ENCODE data around the gene UBE3C. TPM values are rescaled to one million over a fixed set of nuclear protein-coding genes. Genes with fewer than 3 reads are reported as not detected.

The UBE3C gene
- total RNA-seq, 1 experiment from 2014 or later = 84.8 TPM

DNA sequence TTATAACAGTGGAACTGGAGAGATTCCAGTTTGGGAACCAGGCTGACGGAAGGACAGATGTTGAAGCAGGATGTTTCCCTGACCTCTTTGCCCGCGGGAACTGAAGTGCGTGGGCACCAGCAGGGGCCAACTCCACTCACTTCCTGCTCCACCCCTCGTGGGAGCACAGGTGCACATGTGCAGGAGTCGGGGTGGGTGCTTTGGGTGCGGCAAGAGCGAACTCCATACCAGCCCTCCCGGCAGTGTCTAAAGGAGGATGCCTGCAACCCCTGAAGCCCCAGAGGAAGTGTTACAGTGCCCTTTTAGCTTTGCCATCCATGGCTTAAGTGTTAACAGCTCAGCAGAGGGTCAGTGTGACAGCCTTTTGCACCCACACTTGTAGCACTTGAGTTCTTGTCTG lies 27.4 kb upstream of the UBE3C start:
- Histone ChIP-seq H3K9ac (ENCODE audit: low read length) (no peak overlapping the region), H3K9me3 (ENCODE audit: low read length) (no peaks in the 10 kb centered on the region), H3K9me2 (replicated peaks; ENCODE audit: insufficient read depth, low read length) (no peaks in the 10 kb centered on the region), H3K27ac (ENCODE audit: low read length) (no peak overlapping the region), H2AFZ (ENCODE audit: low read length) (no peak overlapping the region), H3K4me1 (ENCODE audit: low read length) (no peaks in the 10 kb centered on the region), H3K79me2 (ENCODE audit: low read length) (no peaks in the 10 kb centered on the region), H3K4me2 (ENCODE audit: low read depth, low read length, poor library complexity, severe bottlenecking) (no peak overlapping the region), H3K27me3 (ENCODE audit: low read length) (peaks cover 3% of the 10 kb centered on the region; the same call in 1 of the 2 replicates), H3K36me3 (ENCODE audit: insufficient read depth, low read length) (no peaks in the 10 kb centered on the region), H4K20me1 (ENCODE audit: insufficient read depth, low read depth, low read length) (no peaks in the 10 kb centered on the region), H3K4me3 (ENCODE audit: low read length) (no peak overlapping the region)
- no peak for DNase-seq

DNA sequence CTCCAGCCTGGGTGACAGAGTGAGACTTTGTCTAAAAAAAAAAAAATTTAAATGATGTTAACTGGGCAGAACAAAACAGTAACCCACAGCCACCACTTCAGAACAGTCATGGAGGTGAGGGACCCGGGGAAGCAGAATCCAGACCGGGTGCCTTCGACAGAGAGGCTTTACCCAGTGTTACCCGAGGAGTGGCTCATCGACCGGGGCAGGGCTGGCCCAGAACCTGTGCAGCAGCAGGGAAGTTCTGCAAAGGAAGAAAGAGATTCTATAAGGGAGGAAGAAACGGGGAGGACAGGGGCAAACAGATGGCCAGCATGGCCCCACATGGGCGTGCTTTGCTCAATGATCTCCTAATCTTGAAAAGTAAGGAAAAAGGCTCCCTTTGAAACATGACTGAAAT lies 26.0 kb upstream of the UBE3C start:
- no peak overlapping the region for H3K4me2 ChIP-seq (ENCODE audit: low read depth, low read length, poor library complexity, severe bottlenecking)
- DNase-seq = no peak
- no peaks in the 10 kb centered on the region for H3K36me3 ChIP-seq (ENCODE audit: insufficient read depth, low read length)
- H4K20me1 ChIP-seq (ENCODE audit: insufficient read depth, low read depth, low read length) = no peaks in the 10 kb centered on the region
- H3K4me3 ChIP-seq (ENCODE audit: low read length) = no peak overlapping the region
- H3K4me1 ChIP-seq (ENCODE audit: low read length) = no peaks in the 10 kb centered on the region
- no peaks in the 10 kb centered on the region for H3K27me3 ChIP-seq (ENCODE audit: low read length)
- no peak overlapping the region for H3K27ac ChIP-seq (ENCODE audit: low read length)
- no peak overlapping the region for H2AFZ ChIP-seq (ENCODE audit: low read length)
- no peak overlapping the region for H3K9ac ChIP-seq (ENCODE audit: low read length)
- H3K79me2 ChIP-seq (ENCODE audit: low read length) = no peaks in the 10 kb centered on the region
- H3K9me3 ChIP-seq (ENCODE audit: low read length) = peaks cover 3% of the 10 kb centered on the region
- H3K9me2 ChIP-seq (replicated peaks; ENCODE audit: insufficient read depth, low read length) = no peaks in the 10 kb centered on the region

DNA sequence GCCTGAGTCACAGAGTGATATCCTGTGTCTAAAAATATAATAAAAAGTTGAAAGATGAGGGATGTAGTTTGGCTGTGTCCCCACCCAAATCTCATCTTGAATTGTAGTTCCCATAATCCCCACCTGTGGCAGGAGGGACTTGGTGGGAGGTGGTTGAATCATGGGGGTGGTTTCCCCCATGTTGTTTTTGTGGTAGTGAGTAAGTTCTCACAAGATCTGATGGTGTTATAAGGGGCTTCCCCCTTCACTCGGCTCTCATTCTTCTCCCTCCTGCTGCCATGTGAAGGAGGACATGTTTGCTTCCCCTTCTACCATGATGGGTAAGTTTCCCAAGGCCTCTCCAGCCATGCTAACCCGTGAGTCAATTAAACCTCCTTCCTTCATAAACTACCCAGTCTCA lies 25.1 kb upstream of the UBE3C start:
- no peak overlapping the region for H3K27ac ChIP-seq (ENCODE audit: low read length)
- no peak overlapping the region for H3K4me2 ChIP-seq (ENCODE audit: low read depth, low read length, poor library complexity, severe bottlenecking)
- no peaks in the 10 kb centered on the region for H3K79me2 ChIP-seq (ENCODE audit: low read length)
- DNase-seq = no peak
- no peak overlapping the region for H3K4me3 ChIP-seq (ENCODE audit: low read length)
- no peaks in the 10 kb centered on the region for H3K9me2 ChIP-seq (replicated peaks; ENCODE audit: insufficient read depth, low read length)
- no peak overlapping the region for H2AFZ ChIP-seq (ENCODE audit: low read length)
- H3K36me3 ChIP-seq (ENCODE audit: insufficient read depth, low read length) = no peaks in the 10 kb centered on the region
- H3K27me3 ChIP-seq (ENCODE audit: low read length) = no peaks in the 10 kb centered on the region
- no peak overlapping the region for H3K9ac ChIP-seq (ENCODE audit: low read length)
- H3K4me1 ChIP-seq (ENCODE audit: low read length) = no peaks in the 10 kb centered on the region
- no peaks in the 10 kb centered on the region for H4K20me1 ChIP-seq (ENCODE audit: insufficient read depth, low read depth, low read length)
- peaks cover 3% of the 10 kb centered on the region for H3K9me3 ChIP-seq (ENCODE audit: low read length)

DNA sequence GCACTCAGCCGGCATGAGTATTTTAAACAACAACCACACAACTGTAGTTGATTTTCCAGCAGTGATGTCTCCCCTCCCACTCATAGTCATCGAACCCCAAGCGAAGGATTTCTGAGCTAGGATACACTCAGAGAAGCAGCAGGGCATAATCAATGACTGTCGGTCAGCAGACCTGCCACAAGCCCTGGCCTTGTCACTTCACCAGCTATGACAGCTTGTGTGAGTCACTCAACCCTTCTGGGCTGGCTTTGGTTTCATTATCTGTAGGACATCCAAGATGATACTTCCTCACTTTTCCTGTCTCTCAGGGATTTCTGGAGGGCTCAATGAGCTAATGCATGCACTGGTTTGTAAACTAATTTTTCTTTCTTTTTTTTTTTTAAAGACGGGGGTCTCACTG lies 22.0 kb upstream of the UBE3C start:
- H3K9ac ChIP-seq (ENCODE audit: low read length) = no peak overlapping the region
- no peaks in the 10 kb centered on the region for H4K20me1 ChIP-seq (ENCODE audit: insufficient read depth, low read depth, low read length)
- no peak overlapping the region for H2AFZ ChIP-seq (ENCODE audit: low read length)
- H3K27ac ChIP-seq (ENCODE audit: low read length) = no peak overlapping the region
- H3K27me3 ChIP-seq (ENCODE audit: low read length) = no peaks in the 10 kb centered on the region
- H3K4me1 ChIP-seq (ENCODE audit: low read length) = no peaks in the 10 kb centered on the region
- peaks cover 3% of the 10 kb centered on the region for H3K9me3 ChIP-seq (ENCODE audit: low read length)
- H3K36me3 ChIP-seq (ENCODE audit: insufficient read depth, low read length) = no peaks in the 10 kb centered on the region
- DNase-seq = no peak
- H3K4me2 ChIP-seq (ENCODE audit: low read depth, low read length, poor library complexity, severe bottlenecking) = no peak overlapping the region
- no peaks in the 10 kb centered on the region for H3K9me2 ChIP-seq (replicated peaks; ENCODE audit: insufficient read depth, low read length)
- no peak overlapping the region for H3K4me3 ChIP-seq (ENCODE audit: low read length)
- no peaks in the 10 kb centered on the region for H3K79me2 ChIP-seq (ENCODE audit: low read length)

DNA sequence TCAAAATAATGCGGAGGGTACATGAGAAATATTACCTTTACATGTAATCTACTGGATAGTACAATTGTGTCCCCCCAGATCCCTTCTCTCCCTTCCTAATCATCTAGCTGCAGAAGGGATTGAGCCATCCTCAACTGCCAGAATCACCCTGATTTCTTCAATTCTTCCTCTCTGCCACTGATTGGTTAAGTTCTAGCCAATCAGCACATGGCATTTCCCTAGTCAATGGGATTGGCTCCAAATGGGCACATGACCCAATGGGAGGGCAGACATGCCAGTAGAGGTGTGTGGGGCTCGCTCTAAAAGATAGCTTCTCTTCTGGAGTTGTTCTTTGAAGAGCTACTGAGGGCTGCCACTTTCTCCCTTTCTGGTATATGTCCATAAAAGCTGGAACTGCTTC lies 20.9 kb upstream of the UBE3C start:
- Histone ChIP-seq H3K36me3 (ENCODE audit: insufficient read depth, low read length) (no peaks in the 10 kb centered on the region), H3K9me2 (replicated peaks; ENCODE audit: insufficient read depth, low read length) (no peaks in the 10 kb centered on the region), H3K4me3 (ENCODE audit: low read length) (no peak overlapping the region), H4K20me1 (ENCODE audit: insufficient read depth, low read depth, low read length) (no peaks in the 10 kb centered on the region), H3K4me1 (ENCODE audit: low read length) (no peaks in the 10 kb centered on the region), H3K9me3 (ENCODE audit: low read length) (peaks cover 3% of the 10 kb centered on the region), H3K79me2 (ENCODE audit: low read length) (no peaks in the 10 kb centered on the region), H3K27me3 (ENCODE audit: low read length) (no peaks in the 10 kb centered on the region), H3K9ac (ENCODE audit: low read length) (no peak overlapping the region), H2AFZ (ENCODE audit: low read length) (no peak overlapping the region), H3K27ac (ENCODE audit: low read length) (no peak overlapping the region), H3K4me2 (ENCODE audit: low read depth, low read length, poor library complexity, severe bottlenecking) (no peak overlapping the region)
- DNase-seq = peak; percentile 51

DNA sequence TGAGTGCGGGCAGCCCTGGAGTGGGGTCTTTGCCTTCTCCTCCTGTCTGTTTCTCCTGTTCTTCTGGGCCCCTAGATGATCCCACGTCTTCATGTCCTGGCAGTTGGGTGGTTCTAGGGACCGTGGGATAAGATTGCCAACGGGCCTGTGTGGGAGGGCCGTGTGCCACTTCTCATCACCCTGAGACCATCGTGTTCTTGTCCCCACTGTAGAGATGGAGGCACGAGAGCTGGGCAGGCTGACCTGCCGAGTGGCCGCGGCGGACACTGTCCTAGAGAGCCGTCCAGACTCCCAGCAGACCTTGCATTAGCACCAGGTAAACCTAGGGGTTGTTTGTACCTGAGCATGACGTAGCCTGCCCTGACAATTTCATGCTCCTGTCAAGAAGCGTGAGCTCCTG lies 18.5 kb upstream of the UBE3C start:
- H3K27ac ChIP-seq (ENCODE audit: low read length) = no peak overlapping the region
- H3K36me3 ChIP-seq (ENCODE audit: insufficient read depth, low read length) = no peaks in the 10 kb centered on the region
- H3K9me2 ChIP-seq (replicated peaks; ENCODE audit: insufficient read depth, low read length) = no peaks in the 10 kb centered on the region
- H3K4me3 ChIP-seq (ENCODE audit: low read length) = no peak overlapping the region
- no peaks in the 10 kb centered on the region for H3K79me2 ChIP-seq (ENCODE audit: low read length)
- H2AFZ ChIP-seq (ENCODE audit: low read length) = no peak overlapping the region
- no peaks in the 10 kb centered on the region for H3K27me3 ChIP-seq (ENCODE audit: low read length)
- no peak overlapping the region for H3K9ac ChIP-seq (ENCODE audit: low read length)
- H3K4me1 ChIP-seq (ENCODE audit: low read length) = peaks cover 2% of the 10 kb centered on the region
- H4K20me1 ChIP-seq (ENCODE audit: insufficient read depth, low read depth, low read length) = no peaks in the 10 kb centered on the region
- no peak for DNase-seq
- H3K4me2 ChIP-seq (ENCODE audit: low read depth, low read length, poor library complexity, severe bottlenecking) = no peak overlapping the region
- peaks cover 3% of the 10 kb centered on the region for H3K9me3 ChIP-seq (ENCODE audit: low read length)

DNA sequence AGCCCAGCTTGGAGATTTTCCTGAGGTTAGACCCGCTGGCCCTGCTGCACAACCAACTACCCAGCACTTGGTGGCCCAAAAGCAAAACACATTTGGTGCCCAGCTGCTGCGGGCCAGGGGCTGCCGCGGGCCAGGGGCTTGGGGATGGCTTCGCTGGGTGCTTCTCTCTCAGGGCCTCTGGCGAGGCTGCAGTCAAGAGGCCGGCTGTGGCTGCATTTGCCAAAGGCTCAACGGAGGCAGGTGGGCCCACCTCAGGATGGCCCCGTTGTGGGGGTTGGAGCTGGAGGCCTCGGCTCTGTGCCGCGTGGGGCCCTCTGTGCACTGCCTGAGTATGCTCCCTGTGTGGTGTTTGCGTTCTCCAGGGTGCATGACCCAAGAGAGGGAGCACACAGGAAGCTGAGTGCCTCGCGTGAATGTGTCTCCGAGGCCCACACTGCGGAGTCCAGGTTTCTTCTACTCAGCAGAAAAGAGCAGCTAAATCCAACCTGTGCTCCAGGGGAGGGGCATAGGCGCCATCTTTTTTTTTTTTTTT lies 17.5 kb upstream of the UBE3C start:
- DNase-seq = no peak
- Histone ChIP-seq H3K36me3 (ENCODE audit: insufficient read depth, low read length) (no peaks in the 10 kb centered on the region), H3K4me1 (ENCODE audit: low read length) (peaks cover 9% of the 10 kb centered on the region), H2AFZ (ENCODE audit: low read length) (no peak overlapping the region), H3K79me2 (ENCODE audit: low read length) (no peaks in the 10 kb centered on the region), H3K9ac (ENCODE audit: low read length) (no peak overlapping the region), H3K27me3 (ENCODE audit: low read length) (no peaks in the 10 kb centered on the region), H3K9me3 (ENCODE audit: low read length) (peaks cover 3% of the 10 kb centered on the region), H3K9me2 (replicated peaks; ENCODE audit: insufficient read depth, low read length) (no peaks in the 10 kb centered on the region), H3K27ac (ENCODE audit: low read length) (no peak overlapping the region), H3K4me3 (ENCODE audit: low read length) (no peak overlapping the region), H3K4me2 (ENCODE audit: low read depth, low read length, poor library complexity, severe bottlenecking) (no peak overlapping the region), H4K20me1 (ENCODE audit: insufficient read depth, low read depth, low read length) (no peaks in the 10 kb centered on the region)

DNA sequence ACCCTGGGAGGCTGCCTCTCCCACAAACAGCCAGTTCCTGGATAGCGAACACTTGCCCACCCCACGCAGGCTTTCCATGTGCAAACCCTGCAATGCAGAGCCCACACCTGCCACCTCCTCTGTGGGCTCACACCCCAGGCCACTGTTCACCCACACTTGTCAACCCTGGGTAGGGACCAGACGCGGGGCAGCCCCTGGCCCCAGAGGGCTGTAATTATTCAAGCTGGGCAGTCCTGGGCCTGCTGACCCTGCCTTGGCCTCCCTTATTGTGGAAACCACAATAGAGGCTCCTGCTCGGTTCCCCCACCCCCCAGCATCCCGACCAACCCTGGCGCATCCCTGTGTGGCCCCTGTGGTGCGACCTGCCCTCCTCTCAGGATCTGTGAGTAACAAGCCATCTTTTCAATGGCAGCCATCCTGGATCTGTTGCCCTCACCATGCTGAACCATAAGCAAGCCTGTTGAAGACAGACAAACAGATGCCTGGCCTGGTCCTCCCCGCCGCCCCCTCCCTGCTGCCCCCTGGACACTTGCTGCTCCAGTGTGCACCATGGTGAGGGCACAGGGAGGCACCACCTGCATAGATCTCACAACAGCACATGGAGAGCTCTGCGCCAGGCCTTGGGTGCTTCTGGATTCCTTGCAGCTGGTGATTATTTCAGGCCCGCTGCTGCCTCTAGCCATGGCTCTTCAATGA lies 15.8 kb upstream of the UBE3C start:
- Histone ChIP-seq H3K9me2 (replicated peaks; ENCODE audit: insufficient read depth, low read length) (no peaks in the 10 kb centered on the region), H3K27me3 (ENCODE audit: low read length) (no peaks in the 10 kb centered on the region), H3K36me3 (ENCODE audit: insufficient read depth, low read length) (no peaks in the 10 kb centered on the region), H2AFZ (ENCODE audit: low read length) (no peak overlapping the region), H3K79me2 (ENCODE audit: low read length) (no peaks in the 10 kb centered on the region), H3K9ac (ENCODE audit: low read length) (no peak overlapping the region), H3K4me2 (ENCODE audit: low read depth, low read length, poor library complexity, severe bottlenecking) (no peak overlapping the region), H3K27ac (ENCODE audit: low read length) (no peak overlapping the region), H4K20me1 (ENCODE audit: insufficient read depth, low read depth, low read length) (no peaks in the 10 kb centered on the region), H3K9me3 (ENCODE audit: low read length) (no peaks in the 10 kb centered on the region; the same call in 1 of the 2 replicates), H3K4me1 (ENCODE audit: low read length) (peaks cover 9% of the 10 kb centered on the region), H3K4me3 (ENCODE audit: low read length) (no peak overlapping the region)
- DNase-seq = no peak

Data from Karpas-422 (cell line).